Type B pancreatic cell (in vitro differentiated cells): ENCODE data around the gene ENTREP1. TPM values are rescaled to one million over a fixed set of nuclear protein-coding genes. Genes with fewer than 3 reads are reported as not detected.
"Not testable (repeated sequence)": the region's sequence is repeated elsewhere in the genome, so short reads cannot be mapped to it uniquely, and the experiment has no call there.

Experiments
- DNase-seq: peaks from one replicate; pipeline ENCODE4 v3.0.0; 2021; ENCODE audit warnings: mixed read lengths; ENCODE audit not compliant: unreplicated experiment; ENCODE audit errors: extremely low spot score
- H3K27ac Mint-ChIP-seq: 2 replicates; pipeline ENCODE4 v1.8.0; 2021; ENCODE audit warnings: mild to moderate bottlenecking, mixed read lengths
- H3K27me3 Mint-ChIP-seq: 2 replicates; pipeline ENCODE4 v1.8.0; 2021; ENCODE audit warnings: mixed read lengths
- H3K36me3 Mint-ChIP-seq: 2 replicates; pipeline ENCODE4 v1.8.0; 2021; ENCODE audit warnings: mixed read lengths
- H3K4me1 Mint-ChIP-seq: one replicate; pipeline ENCODE4 v1.8.0; 2021; ENCODE audit warnings: mixed read lengths; ENCODE audit not compliant: unreplicated experiment
- H3K4me3 Mint-ChIP-seq: 2 replicates; pipeline ENCODE4 v1.8.0; 2021; ENCODE audit warnings: mild to moderate bottlenecking, mixed read lengths
- H3K9me3 Mint-ChIP-seq: 2 replicates; pipeline ENCODE4 v1.8.0; 2021; ENCODE audit warnings: mixed read lengths
- total RNA-seq: library from RNA; stranded (reverse); gene quantifications from 2 replicates; pipeline ENCODE4 v1.2.1, GENCODE V29; 2021; ENCODE audit warnings: low replicate concordance
- TF ChIP-seq, protein P1 (sequence below): fragments of 200-600 bp; sonication (generic); conservative IDR thresholded peaks from 2 replicates; pipeline ENCODE4 v1.5.0; 2021; ENCODE audit warnings: antibody characterized with exemption, mild to moderate bottlenecking

The ENTREP1 gene
- total RNA-seq, 1 donor from 2014 or later: 3.0 TPM

DNA sequence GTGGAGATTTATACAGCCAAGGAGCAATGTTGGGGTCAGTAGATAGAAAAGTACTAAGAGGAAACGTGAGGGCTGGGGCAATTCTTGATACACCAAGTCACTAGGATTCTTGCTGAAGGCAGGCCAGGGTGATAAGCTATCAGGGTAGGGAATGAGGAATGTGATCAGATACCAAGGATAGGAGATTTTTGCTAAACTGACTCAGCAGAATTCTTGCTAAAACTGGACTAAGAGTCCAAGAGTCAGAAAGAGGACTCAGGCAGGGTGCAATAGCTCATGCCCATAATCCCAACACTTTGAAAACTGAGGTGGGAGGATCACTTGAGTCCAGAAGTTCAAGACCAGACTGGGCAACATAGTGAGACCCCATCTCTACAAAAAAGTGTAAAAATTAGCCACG lies 71.7 kb downstream of the ENTREP1 start:
- Mint-ChIP-seq H3K4me3 (no peak overlapping the region), H3K27ac (no peak overlapping the region), H3K27me3 (no peaks in the 10 kb centered on the region), H3K36me3 (no peaks in the 10 kb centered on the region), H3K4me1 (no peaks in the 10 kb centered on the region), H3K9me3 (no peaks in the 10 kb centered on the region)
- no peak for DNase-seq
- TF ChIP-seq, protein P1, sequence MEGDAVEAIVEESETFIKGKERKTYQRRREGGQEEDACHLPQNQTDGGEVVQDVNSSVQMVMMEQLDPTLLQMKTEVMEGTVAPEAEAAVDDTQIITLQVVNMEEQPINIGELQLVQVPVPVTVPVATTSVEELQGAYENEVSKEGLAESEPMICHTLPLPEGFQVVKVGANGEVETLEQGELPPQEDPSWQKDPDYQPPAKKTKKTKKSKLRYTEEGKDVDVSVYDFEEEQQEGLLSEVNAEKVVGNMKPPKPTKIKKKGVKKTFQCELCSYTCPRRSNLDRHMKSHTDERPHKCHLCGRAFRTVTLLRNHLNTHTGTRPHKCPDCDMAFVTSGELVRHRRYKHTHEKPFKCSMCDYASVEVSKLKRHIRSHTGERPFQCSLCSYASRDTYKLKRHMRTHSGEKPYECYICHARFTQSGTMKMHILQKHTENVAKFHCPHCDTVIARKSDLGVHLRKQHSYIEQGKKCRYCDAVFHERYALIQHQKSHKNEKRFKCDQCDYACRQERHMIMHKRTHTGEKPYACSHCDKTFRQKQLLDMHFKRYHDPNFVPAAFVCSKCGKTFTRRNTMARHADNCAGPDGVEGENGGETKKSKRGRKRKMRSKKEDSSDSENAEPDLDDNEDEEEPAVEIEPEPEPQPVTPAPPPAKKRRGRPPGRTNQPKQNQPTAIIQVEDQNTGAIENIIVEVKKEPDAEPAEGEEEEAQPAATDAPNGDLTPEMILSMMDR: no peak

DNA sequence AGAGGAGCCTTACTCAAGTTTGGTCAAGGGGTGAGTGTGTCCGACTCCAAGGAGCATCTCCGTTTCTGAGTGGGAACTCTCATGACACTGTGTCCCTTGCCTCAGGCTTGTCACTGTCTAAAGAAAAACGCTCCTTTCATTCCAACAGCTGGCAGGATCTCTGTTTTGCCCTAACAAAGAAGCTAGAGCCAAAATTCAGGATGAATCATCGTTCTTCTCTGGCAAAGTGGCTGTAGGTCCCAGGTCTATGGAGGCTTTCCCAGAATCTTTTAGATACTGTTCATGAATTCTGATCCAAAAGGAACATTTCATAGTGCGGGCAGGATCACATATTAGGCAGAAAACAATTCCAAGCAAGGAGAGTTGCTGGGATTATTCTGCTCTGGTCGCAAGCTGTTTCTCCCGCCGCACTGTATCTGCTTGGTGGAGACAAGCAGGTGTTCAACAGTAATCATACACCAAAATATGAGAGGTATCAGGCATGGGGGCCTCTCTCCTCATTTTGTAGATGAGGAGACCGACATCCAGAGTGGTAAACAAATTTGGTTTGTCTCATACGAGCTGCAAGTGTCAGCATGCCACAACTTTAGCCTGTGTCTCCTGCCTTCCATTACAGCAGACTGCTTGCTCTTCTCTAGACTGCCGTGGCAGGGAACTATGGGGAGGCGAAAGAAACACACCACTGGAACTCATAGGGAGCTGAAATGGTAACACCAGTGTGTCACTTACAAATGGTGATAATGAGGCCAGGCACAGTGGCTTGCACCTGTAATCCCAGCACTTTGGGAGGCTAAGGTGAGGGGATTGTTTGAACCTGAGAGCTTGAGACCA lies 72.6 kb downstream of the ENTREP1 start:
- Mint-ChIP-seq H3K4me1 (no peaks in the 10 kb centered on the region), H3K9me3 (no peaks in the 10 kb centered on the region), H3K27ac (no peak overlapping the region), H3K4me3 (no peak overlapping the region), H3K27me3 (no peaks in the 10 kb centered on the region), H3K36me3 (no peaks in the 10 kb centered on the region)
- no peak for DNase-seq
- TF ChIP-seq, protein P1: no peak

DNA sequence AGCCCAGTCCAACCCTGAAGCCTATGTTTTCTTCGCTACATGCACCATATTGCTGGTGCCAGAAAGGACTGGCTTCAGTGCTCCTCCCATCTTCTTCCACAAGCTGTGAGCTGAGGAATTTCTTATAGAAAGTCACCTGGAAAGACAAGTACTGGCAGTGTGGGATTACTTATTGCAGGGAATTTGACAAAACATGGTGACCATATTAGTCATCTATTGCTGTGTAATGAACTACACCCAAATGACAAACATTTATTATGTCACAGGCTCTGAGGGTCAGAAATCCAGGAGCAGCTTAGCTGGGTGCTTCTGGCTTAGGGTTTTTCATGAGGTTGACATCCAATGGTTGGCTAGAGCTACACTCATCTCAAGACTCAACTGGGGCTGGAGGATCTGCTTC lies 75.5 kb downstream of the ENTREP1 start:
- DNase-seq: no peak
- Mint-ChIP-seq H3K27ac (no peak overlapping the region), H3K9me3 (no peaks in the 10 kb centered on the region), H3K4me1 (no peaks in the 10 kb centered on the region), H3K4me3 (no peak overlapping the region), H3K27me3 (peaks cover 2% of the 10 kb centered on the region), H3K36me3 (no peaks in the 10 kb centered on the region)
- TF ChIP-seq, protein P1: no peak

DNA sequence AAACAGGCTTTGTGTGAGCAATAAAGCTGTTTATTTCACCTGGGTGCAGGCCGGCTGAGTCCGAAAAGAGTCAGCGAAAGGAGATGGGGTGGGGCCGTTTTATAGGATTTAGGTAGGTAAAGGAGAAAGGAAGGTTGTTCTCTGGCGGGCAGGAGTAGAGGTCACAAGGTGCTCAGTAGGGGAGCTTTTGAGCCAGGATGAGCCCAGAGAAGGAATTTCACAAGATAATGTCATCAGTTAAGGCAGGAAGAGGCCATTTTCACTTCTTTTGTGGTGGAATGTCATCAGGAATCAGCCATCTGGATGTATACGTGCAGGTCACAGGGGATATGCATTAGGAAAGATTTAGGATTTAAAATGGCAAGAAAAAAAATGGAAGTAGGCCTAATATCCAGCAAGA lies 84.9 kb downstream of the ENTREP1 start:
- H3K36me3 Mint-ChIP-seq, H3K9me3 Mint-ChIP-seq, H3K27ac Mint-ChIP-seq, H3K4me3 Mint-ChIP-seq, H3K4me1 Mint-ChIP-seq, DNase-seq: not testable (repeated sequence)
- peaks cover 23% of the 10 kb centered on the region for H3K27me3 Mint-ChIP-seq

DNA sequence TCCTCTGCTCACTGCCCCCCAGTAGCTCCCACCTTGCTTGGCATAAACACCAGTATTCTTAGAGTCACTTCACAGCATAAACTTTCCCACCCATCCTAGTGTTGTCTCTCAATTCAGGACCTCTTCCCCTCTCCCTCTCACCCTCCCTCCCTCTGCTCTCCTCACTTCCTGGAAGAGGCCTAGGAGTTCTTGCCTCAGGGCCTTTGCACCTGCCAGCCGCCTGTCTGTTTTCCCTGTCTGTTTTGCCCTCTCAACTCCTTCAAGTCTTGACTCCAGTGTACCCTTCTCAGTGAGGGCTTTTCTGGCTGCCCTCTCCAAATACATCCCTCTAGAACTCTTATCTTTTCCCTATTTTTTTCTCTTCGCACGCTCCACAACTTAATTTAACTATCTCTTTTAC lies 86.2 kb downstream of the ENTREP1 start:
- H3K4me3 Mint-ChIP-seq: no peak overlapping the region
- peaks cover 23% of the 10 kb centered on the region for H3K27me3 Mint-ChIP-seq

More for the DNA sequence above, 86.2 kb downstream of the ENTREP1 start:
- Mint-ChIP-seq H3K4me1 (no peaks in the 10 kb centered on the region), H3K36me3 (no peaks in the 10 kb centered on the region), H3K27ac (no peak overlapping the region), H3K9me3 (no peaks in the 10 kb centered on the region)
- TF ChIP-seq, protein P1: no peak
- no peak for DNase-seq
